GM19463 (cell line): ENCODE results near the gene STUB1.
A peak's percentile ranks its signal among the peaks of the same experiment; 100 is the strongest.

Source experiments
- ATAC-seq: cut with Tn5 transposase; IDR thresholded peaks from one replicate; pipeline ENCODE4 v1.9.1; 2021; ENCODE audit warnings: mild to moderate bottlenecking, moderate library complexity; ENCODE audit not compliant: unreplicated experiment

Gene STUB1

DNA sequence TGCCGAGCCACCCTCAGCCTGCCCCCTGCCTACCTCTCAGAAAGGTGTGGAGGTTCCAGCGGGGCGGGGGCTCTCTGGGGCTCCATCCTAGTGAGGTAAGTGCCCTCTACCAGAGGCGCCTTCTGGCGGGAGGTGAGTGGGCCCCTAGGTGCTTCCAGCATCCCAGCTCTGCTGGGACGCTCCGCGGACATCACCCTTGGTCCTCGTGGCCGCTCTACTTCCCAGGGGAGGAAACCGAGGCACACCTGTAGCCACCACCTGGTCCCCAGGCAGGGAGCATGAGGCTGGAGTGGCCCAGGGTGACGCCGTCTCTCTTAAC lies 37.2 kb upstream of the STUB1 start:
- ATAC-seq, result no peak

DNA sequence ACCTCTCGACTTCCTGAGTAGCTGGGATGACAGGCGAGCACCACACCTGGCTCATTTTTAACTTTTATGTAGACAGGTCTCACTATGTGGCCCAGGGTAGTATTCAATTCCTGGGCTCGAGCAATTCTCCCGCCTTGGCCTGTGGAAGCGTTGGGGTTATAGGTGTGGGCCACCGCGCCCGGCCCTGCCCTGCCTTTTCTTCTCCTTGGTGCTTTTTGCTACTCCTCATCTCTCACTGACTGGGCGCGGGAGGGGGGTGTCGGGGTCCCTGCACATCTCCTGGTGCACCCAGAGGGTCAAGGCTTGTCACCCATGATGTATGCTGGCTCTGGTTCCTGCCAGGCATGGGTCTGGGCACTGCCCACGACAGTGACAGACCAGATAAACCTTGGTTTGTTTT lies 35.7 kb upstream of the STUB1 start:
- ATAC-seq, result no peak

DNA sequence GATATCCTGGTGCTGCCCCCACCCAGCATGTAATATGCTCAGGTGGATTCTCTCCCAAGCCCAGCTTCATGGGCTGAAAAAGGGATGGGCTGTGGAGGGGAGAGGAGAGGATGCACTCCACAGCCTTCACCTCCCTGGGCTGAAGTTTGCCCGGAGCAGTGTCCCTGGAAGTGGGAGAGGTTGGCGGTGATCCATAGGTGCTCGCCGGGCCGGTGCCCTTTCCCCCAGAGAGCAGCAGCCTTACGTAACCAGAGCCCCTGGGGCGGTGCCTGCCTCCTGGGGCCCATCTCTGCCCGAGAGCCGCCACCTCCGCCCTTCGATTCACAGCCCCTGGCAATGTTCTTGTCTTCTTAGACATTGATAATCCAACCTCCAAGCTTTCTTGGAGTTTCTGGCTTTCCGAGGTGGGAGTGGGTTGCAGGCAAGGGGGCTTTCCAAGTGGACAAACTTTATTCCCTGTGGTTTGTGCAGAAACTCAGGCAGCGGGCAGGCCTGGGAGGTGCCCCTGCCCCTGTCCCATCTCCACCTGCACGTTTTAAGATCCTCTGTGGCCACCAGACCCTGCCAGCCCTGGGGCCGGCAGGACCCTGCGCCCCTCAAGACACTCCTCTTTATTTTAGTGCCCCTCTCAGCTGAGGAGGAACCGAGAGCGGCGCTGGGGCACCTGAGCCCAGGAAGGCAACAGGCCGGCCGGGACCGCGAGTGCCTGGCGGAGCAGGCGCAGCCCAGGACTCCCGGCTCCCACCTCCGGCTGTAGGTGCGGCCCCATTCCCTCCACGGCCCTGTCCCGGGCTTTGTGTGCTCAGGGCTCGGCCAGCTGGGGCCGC lies 34.1 kb upstream of the STUB1 start:
- ATAC-seq, result no peak

DNA sequence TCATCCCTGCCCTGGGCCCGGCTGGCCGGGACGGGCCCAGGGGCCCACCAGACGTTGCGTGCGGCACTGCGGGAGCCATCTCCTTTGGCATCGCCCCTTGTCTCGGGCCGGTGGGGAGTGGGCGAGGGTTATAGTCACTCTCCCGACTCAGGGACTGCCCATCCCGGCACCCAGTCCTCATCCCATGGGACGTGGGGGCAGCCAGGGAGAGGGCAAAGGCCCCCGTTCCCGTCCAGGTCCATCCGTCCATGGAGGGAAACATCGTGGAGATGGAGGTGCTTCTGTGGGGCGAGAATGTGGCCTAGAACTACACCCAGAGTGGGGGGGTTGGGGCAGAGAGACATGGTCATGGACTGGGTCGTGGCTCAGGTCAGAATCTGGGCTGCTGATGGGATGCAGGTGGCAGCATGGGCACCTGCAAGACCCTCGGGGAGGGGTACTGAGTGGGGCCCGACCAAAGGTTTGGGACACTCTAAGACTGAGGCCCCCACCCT lies 33.5 kb upstream of the STUB1 start:
- no peak for ATAC-seq

DNA sequence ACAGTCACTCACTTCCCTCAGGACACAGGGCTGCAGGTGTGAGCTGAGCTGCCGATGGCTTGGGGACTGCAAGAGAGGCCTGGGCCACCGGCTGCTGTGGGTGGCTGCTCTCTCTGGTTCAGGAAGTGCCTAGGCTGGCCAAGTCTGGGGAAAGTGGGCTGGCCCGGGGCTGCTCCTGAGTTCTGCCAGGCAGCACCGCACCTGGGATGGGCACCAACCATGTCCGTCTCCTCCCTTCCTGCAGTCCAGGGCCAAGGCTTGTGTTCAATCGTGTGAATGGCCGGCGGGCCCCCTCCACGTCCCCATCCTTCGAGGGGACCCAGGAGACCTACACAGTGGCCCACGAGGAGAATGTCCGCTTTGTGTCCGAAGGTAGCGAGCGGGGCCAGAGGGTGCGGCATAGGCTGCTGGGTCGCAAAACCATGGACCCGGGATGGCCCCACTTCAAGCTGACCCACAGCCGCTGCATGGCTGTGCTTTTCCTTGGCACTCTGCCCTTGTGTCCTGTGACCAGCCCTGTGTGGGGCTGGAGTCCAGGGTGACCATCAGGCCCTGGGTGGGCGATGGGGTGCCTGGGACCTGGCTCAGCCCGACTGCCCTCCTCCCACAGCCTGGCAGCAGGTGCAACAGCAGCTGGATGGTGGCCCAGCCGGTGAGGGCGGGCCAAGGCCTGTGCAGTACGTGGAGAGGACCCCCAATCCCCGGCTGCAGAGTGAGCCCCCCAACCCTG lies 32.9 kb upstream of the STUB1 start:
- ATAC-seq, result no peak

DNA sequence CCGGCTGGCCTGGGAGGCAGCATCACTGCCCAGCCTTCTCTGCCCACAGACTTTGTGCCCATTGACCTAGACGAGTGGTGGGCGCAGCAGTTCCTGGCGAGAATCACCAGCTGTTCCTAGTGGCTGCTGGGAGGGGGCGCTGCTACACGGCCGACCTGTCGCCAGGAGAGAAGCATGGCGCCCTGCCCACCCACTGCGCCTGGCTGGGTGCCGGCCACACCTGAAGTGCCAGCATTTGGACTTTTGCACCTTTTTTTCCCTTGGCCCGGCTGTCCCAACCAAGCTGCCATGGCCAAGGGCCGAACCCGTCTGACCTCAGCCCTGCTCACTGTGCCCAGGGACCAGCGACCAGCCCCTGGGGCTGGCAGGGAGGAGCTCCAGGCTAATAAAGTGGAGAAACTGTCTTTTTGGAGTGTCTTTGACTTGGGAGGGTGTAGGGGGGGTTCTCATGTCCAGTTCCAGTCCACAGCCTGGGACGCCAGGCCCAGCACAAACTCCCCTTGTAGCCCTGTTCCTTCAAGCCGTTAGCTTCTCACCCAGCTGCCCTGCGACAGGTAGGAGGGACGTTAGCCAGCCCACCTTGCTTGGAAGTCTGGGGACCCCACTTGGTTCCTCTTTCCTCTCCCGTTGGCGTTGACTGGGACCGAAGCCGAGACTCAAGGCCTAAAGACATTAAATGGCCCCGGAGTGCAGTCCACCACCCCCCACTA lies 32.0 kb upstream of the STUB1 start:
- no peak for ATAC-seq

DNA sequence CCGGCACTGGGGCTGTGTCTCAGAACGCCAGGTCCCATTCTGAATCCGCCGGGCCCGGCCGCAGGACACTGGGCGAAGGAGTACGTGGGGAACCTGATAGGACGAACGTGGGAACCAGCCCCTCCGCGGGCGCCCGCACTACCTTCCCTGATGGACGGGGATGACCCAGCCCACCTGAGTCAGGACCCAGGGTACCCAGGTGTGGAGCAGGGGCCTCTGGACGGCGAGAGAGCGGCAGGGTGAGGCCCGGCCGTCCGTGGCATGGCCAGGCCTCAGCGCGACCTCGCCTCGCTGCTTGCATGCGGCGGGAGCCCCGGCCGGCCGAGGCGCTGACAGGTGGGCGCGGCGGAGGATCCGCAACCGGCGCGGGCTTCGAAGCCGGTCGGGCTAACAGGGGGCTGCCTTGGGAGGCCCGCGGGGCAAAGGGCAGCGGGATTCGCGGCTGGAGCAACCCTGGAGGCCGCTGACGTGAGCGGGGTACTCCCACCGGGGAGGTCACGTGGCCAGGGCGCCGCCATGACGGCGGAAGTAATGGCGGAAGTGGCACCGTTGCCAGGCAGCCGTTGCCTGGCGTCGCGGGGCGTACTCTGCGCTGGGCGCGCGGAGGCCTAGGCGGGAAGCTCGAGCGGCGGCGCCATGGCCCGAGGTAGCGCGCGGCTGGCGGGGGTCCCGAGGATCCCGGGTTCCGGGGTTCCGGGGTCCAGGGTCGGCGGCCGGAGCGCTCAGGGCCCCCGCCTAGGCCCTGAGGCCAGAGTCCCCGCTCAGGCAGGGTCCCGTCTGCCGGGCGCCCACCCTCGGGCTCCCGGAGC lies 31.2 kb upstream of the STUB1 start, which contains the start of gene WDR90:
WDR90 (plus strand) TSS at position 585 of the 809 bp plus-strand sequence; CDS start at position 637, 52 bp downstream.
- ATAC-seq, result peak; percentile 86

DNA sequence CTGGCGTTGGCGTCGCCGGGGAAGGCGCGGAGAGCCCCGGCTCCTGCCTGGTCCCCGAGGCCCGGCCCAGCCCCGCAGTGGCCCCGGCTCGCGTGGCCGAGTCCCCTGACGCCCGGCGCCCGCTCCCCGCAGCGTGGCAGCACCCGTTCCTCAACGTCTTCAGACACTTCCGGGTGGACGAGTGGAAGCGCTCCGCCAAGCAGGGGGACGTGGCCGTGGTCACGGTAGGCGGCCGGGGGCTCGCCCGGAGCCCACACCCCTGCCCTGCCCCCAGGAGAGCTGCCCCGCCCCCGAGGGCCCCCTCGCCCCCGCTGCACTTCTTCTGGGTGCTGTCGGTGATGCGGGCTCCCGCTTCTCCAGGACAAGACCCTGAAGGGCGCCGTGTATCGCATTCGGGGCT lies 30.6 kb upstream of the STUB1 start:
- peak; percentile 8 for ATAC-seq

DNA sequence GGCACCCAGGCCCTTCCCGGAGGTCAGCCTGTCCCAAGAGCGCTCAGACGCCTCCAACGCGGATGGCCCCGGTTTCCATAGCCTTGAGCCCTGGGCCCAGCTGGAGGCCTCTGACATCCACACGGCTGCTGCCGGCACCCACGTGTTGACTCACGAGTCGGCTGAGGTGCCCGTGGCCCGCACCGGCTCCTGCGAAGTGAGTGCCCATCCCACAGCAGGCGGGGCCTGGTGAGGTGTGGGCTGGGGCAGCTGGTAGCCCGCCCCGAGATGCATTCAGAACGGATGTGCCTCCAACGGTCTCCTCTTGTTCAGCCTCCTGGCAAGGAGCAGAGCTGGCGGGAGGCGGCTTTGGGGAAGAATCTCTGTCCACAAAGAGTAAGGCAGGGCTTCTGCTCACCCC lies 28.4 kb upstream of the STUB1 start:
- ATAC-seq, result no peak

DNA sequence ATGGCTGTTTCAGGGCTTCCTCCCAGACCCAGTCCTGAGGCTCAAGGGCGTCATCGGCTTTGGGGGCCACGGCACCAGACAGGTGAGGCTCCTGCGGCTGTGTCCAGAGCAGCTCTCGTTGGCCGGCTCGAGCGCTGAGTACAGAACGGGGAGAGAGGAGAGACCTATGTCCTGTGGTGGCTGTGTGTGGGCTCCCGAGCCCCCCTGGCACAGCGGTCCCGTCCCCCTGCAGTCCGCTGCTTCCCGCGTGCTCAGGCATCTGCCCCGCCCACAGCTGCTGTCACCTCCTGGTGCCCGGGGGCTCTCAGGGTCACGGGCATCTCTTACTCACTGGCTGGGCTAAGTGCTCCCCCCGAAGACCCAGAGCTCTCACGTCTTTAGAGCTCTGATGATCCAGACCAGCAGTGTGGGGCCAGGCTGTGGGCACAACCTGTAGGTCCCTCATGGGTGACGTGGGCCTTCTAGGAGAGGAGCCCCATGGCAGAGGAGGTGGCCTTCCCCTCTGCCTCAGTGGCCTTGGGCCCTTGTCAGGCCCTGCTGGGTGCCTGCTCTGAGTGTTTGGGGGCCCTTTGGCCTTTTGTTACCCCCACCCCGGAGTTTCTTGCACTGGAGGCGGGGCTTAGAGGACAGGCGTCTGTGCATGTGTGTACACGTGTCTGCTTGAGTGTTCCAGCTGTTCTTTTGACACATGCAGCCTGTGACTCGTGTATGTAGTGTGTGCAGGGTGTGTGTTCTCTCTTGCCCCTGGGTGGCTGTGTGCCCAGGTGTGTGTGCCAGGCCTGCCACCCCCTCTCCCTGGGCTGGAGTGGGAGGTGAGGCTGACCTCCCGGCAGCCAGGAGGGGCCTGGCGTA lies 27.5 kb upstream of the STUB1 start:
- ATAC-seq, result no peak

DNA sequence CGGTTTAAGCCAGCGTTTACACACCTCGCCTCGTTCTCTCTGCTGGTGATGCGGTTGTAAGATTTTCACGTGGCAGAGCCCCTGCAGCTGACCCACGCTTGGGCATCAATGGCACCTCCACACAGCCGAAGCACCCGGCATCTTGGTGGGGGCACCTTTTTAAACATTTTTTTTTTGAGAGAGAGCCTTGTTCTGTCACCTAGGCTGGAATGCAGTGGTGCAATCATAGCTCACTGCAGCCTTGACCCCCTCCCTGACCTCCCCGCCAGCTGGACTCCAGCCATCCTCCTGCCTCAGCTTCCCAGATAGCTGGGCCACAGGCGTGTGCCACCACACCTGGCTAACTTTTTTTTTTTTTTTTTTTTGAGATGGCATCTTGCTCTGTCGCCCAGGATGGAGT lies 26.2 kb upstream of the STUB1 start:
- no peak for ATAC-seq

DNA sequence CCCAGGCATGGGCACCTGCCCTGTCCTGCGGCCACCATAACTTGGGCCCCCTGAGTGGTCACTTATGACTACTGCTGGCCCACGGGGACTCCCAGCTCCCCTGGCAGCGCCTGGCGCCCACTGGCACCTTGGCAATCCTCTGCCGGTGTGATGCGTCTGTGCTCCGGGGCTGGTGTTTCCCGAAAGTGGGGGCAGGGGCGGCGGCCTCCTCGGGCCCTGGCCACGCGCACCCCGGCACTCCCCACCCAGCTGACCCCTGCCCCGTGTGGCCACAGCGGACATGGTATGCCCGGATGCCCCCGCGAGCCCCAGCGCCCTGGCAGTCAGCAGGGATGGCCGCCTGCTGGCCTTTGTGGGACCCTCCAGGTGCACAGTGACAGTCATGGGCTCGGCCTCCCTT lies 22.7 kb upstream of the STUB1 start:
- ATAC-seq, result no peak

DNA sequence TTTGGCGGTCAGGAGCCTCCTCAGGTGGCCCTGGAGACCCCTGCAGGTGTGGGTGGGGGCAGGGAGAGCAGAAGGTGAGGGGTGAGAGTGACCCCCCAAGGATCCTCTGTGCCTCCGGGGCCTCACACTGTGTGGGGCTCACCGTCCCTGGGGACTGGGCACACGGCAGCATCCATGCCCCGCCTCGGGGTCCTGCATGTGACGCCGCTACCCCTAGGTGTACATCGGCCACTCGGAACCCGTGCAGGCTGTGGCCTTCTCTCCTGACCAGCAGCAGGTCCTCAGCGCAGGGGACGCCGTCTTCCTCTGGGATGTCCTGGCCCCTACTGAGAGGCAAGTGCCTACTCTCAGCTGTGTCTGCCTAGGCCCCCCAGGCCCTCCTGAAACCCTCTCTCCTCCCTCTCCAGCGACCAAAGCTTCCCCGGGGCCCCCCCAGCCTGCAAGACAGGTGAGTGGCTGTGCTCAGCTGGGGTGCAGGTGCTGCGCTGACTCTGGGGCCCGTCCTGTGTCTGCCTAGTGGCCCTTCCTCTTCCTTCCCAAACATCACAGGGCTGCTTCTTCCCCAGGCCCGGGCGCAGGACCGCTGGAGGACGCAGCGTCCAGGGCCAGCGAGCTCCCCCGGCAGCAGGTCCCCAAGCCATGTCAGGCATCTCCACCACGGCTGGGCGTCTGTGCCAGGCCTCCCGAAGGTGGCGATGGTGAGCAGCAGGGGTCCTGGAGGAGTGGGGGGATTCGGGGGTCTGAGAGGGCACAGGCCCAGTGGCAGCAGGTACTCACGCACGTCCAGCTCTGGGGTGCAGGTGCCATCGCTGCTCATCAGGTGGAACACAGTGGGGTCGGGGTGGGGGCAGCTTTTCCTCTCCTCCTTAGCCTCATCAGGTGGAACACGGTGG lies 21.3 kb upstream of the STUB1 start:
- ATAC-seq, result no peak

DNA sequence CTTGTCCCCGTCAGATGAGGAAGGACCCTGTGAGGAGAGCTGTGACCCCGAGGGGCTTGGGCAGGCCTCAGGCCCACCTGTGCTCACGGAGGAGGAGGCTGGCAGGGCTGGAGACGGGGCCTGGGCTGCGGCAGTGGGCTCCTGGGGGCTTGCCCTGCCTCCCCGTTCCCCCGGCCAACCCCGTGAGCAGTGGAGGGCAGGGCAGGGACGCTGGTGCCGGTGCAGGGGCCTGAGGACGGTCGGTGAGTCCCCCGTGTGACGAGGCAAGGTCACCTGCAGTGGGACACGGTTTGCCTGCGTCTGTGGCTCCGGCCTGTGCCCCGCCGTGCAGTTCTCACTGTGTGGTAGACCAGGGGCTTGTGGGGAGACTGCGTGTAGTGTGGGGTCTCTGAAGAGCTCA lies 20.6 kb upstream of the STUB1 start:
- no peak for ATAC-seq

DNA sequence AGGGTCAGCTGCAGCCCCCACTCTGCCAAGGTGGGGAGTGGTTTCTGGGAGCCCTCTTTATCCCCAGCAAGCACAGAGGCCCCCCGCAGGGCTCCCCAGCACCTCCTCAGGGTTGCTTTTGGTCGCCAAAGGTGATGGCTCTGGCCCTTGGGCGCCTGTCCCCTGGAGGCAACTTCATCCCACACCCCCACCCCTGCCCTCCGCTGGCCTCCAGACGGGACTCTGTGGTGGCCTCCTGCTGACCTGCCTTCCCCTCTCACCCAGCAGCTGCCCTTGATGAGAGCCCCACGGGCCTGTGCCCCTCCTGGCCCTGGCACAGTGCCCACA lies 20.1 kb upstream of the STUB1 start:
- no peak for ATAC-seq

DNA sequence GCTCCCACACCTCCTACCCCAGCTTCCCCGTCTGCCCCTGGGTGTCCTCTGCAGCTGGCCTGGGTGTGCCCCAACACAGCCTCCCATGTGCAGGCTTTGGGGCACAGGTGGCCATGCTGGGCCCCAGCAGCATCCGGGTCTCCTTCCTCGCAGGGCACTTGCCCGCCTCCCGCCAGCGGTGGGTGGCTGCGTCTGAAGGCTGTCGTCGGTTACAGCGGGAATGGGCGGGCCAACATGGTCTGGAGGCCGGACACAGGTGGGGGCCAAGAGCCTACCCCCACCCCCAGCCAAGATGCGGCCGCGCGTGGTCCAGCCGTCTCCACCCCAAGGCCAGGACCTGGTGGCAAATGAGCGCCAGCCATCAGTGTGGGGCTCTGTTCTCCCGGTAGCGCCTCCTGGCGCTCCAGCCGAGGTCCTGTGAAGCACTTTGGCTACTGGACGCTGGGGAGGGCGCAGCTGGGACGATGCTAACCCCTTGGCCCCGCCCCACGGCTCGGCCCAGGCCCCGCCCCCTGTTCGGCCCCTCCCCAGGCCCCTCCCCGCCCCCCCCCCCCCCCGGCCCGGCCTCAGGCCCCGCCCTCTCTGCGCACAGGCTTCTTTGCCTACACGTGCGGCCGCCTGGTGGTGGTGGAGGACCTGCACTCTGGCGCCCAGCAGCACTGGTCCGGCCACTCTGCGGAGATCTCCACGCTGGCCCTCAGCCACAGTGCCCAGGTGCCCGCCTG lies 19.6 kb upstream of the STUB1 start:
- peak; percentile 78 for ATAC-seq

DNA sequence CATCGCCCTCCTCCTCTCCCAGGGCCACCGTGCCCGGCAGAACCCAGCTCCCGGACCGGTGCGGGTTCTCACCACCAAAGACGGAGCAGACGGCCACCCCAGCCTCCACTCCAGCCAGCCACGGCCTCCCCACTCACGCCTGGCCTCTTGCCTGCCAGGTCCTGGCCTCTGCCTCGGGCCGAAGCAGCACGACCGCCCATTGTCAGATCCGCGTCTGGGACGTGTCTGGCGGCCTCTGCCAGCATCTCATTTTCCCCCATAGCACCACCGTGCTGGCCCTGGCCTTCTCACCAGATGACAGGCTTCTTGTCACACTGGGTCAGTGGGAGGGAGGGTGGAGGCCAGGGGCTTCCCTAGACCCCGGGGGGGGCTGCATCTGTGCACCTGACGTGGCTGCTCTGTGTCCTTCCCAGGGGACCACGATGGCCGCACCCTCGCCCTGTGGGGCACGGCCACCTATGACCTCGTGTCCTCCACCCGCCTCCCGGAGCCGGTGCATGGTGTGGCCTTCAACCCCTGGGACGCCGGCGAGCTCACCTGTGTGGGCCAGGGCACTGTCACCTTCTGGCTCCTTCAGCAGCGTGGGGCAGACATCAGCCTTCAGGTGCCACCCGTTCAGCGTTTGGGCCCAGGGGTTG lies 18.9 kb upstream of the STUB1 start:
- no peak for ATAC-seq

DNA sequence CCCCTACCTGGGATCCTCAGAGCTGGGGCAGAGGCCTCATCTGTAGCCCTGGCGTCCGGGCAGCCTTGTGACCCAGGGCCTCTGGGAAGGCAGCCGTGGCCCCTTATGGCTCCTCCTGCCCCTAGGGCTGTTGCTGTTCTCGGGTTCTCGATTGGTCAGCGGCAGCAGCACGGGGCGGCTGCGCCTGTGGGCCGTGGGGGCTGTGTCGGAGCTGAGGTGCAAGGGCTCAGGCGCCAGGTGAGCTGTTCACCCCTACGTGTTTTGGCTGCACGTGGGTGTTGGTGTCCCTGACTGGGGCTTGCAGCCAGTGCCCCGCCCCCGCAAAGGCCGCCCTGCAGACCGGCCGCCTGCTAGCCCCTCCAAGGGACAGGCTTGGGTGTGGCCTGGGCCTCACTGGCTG lies 18.1 kb upstream of the STUB1 start:
- ATAC-seq, result no peak
